ENCODE data around the gene USP9Y.

The USP9Y gene

GRCh38 chrY:12855791-12856275, 154.8 kb downstream of the USP9Y start:
- no peaks in the 10 kb centered on the region for H3K9me3 Mint-ChIP-seq
- no peaks in the 10 kb centered on the region for H3K27me3 Mint-ChIP-seq
- no peak for DNase-seq
- H3K4me1 Mint-ChIP-seq, result no peaks in the 10 kb centered on the region
- no peak overlapping the region for H3K4me3 Mint-ChIP-seq
- no peak overlapping the region for H3K27ac Mint-ChIP-seq
- ATAC-seq, result no peak

- H3K27ac Mint-ChIP-seq, result no peak overlapping the region
- ATAC-seq, result no peak
- H3K4me1 Mint-ChIP-seq, result no peaks in the 10 kb centered on the region
- H3K9me3 Mint-ChIP-seq, result no peaks in the 10 kb centered on the region
- DNase-seq, result no peak
- H3K27me3 Mint-ChIP-seq, result no peaks in the 10 kb centered on the region
- H3K4me3 Mint-ChIP-seq, result no peak overlapping the region
Observed at GRCh38 chrY:12867960-12868359, 166.9 kb downstream of the USP9Y start.

GRCh38 chrY:12896973-12897372, 195.9 kb downstream of the USP9Y start:
- ATAC-seq, result no peak
- DNase-seq, result no peak
- Mint-ChIP-seq H3K4me3 (no peak overlapping the region), H3K4me1 (no peaks in the 10 kb centered on the region), H3K27me3 (no peaks in the 10 kb centered on the region), H3K9me3 (no peaks in the 10 kb centered on the region), H3K27ac (no peak overlapping the region)

- no peak for ATAC-seq
- Mint-ChIP-seq H3K27me3 (no peaks in the 10 kb centered on the region), H3K27ac (no peak overlapping the region), H3K9me3 (no peaks in the 10 kb centered on the region), H3K4me1 (no peaks in the 10 kb centered on the region), H3K4me3 (no peak overlapping the region)
- DNase-seq, result no peak
Observed at GRCh38 chrY:12898604-12899003, 197.6 kb downstream of the USP9Y start.

- DNase-seq (peak; percentile 76 to 95), ATAC-seq (peak; percentile 90)
- no peaks in the 10 kb centered on the region for H3K9me3 Mint-ChIP-seq
- peaks cover 13% of the 10 kb centered on the region for H3K4me1 Mint-ChIP-seq
- peak within 1 kb of the TSS; percentile 91 to 93 for H3K4me3 Mint-ChIP-seq
- no peaks in the 10 kb centered on the region for H3K27me3 Mint-ChIP-seq
- peak within 1 kb of the TSS; percentile 99 to 100 for H3K27ac Mint-ChIP-seq
Observed at GRCh38 chrY:12904618-12905516, 203.8 kb downstream of the USP9Y start, which contains the start of gene DDX3Y. DDX3Y (plus strand) TSS chrY:12904868; CDS start chrY:12904937, 69 bp downstream.

GRCh38 chrY:12905517-12905872, 204.5 kb downstream of the USP9Y start:
- Mint-ChIP-seq H3K27me3 (no peaks in the 10 kb centered on the region), H3K27ac (peak overlapping the region; percentile 99 to 100), H3K9me3 (no peaks in the 10 kb centered on the region), H3K4me3 (peak overlapping the region; percentile 91 to 93), H3K4me1 (peaks cover 19% of the 10 kb centered on the region)
- peak; percentile 72 for ATAC-seq
- peak; percentile 47 to 90 for DNase-seq

- no peak for ATAC-seq
- peak in 1 of 2 donors; percentile 43 for DNase-seq
- Mint-ChIP-seq H3K4me3 (peak overlapping the region; percentile 91 to 93), H3K4me1 (peaks cover 19% of the 10 kb centered on the region), H3K27ac (peak overlapping the region; percentile 99 to 100), H3K27me3 (no peaks in the 10 kb centered on the region), H3K9me3 (no peaks in the 10 kb centered on the region)
Observed at GRCh38 chrY:12905895-12906294, 204.9 kb downstream of the USP9Y start.
